ENCODE results near the gene UBAC2.

The UBAC2 gene

DNA sequence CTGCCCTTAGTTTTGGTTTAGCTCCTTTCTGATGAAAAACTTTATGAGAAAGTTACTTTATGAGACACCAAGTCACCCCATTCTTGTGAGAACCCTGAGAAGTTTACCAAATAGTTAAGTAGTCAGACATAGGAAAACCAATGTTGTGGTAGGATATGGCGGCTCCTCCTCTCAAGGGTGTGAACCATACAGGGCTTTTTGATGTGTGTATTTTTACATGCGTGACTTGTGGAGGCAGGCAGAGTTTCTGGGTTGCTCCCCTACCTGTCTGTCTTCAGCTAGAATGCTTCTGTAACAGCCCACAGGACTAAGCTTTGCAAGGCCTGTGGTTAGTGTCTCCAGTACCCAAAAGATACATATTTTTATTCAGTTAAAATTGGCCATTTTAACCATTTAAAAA is 18.3 kb downstream of the UBAC2 start:
- peak overlapping the region; percentile 12; the same call in 1 of the 2 replicates for H3K4me2 ChIP-seq (ENCODE audit: low read length)
- H3K9me3 ChIP-seq (ENCODE audit: low read length), result peaks cover 8% of the 10 kb centered on the region
- H3F3A ChIP-seq (ENCODE audit: insufficient read depth, low read length), result no peaks in the 10 kb centered on the region
- H3K9me2 ChIP-seq (ENCODE audit: low read depth, low read length), result no peaks in the 10 kb centered on the region
- H3K36me3 ChIP-seq (ENCODE audit: insufficient read depth, low read length), result peaks cover 27% of the 10 kb centered on the region
- no peak overlapping the region for H3K4me3 ChIP-seq (ENCODE audit: low read depth, low read length, poor library complexity, severe bottlenecking)
- H3K79me2 ChIP-seq (ENCODE audit: insufficient read depth, low read length), result peaks cover 22% of the 10 kb centered on the region
- H3K27ac ChIP-seq (ENCODE audit: low read depth, low read length, poor library complexity, severe bottlenecking), result no peak overlapping the region
- no peak overlapping the region for H2AFZ ChIP-seq (ENCODE audit: low read length)
- H3K4me1 ChIP-seq (ENCODE audit: insufficient read depth, low read length, severe bottlenecking), result peaks cover 68% of the 10 kb centered on the region
- H4K20me1 ChIP-seq (ENCODE audit: insufficient read depth, low read length), result peaks cover 3% of the 10 kb centered on the region; the same call in 1 of the 2 replicates
- TF ChIP-seq, protein P1, sequence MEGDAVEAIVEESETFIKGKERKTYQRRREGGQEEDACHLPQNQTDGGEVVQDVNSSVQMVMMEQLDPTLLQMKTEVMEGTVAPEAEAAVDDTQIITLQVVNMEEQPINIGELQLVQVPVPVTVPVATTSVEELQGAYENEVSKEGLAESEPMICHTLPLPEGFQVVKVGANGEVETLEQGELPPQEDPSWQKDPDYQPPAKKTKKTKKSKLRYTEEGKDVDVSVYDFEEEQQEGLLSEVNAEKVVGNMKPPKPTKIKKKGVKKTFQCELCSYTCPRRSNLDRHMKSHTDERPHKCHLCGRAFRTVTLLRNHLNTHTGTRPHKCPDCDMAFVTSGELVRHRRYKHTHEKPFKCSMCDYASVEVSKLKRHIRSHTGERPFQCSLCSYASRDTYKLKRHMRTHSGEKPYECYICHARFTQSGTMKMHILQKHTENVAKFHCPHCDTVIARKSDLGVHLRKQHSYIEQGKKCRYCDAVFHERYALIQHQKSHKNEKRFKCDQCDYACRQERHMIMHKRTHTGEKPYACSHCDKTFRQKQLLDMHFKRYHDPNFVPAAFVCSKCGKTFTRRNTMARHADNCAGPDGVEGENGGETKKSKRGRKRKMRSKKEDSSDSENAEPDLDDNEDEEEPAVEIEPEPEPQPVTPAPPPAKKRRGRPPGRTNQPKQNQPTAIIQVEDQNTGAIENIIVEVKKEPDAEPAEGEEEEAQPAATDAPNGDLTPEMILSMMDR (IDR thresholded peaks at IDR 0.05; ENCODE audit: low read length), result no peak
- no peak for TF ChIP-seq EZH2 (IDR thresholded peaks at IDR 0.05; ENCODE audit: borderline replicate concordance, low read length)
- H3K9ac ChIP-seq (ENCODE audit: low read length), result no peak overlapping the region
- H3K27me3 ChIP-seq (ENCODE audit: insufficient read depth, low read length), result no peaks in the 10 kb centered on the region

DNA sequence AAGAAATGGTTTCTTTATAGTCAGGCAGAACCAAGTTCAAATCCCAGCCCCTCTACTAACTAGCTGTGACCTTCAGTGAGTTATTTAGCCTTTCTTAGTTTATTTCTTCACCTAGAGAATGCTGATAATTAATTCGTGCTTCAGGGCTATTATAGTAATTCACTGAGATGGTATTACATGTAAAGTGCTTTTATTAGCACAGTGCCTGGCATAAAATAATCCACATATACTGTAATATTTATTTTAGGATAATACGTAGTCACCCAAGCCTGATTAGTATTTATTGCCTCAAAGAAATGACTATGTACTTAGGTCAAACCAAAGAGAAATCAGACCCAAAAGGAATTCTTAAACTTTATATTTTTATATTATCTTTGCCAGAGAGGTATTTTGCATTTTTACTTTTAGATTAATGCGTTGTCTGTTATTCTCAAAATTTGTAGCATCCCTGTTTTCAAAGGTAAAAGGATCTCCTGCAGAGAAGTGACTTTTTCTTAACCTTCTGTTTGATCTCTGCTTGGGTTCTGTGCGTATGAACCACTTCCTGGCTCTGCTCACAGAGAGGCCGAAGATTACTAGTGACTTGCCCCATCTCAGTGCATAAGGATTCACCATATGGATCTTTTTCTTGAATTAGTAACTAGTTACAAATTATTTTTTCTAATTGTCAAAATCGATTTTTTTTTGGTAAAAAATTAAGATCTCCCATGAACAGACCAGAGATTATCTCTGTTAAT is 19.7 kb downstream of the UBAC2 start:
- Histone ChIP-seq H3K9ac (ENCODE audit: low read length) (no peak overlapping the region), H3K4me1 (ENCODE audit: insufficient read depth, low read length, severe bottlenecking) (peaks cover 70% of the 10 kb centered on the region), H3F3A (ENCODE audit: insufficient read depth, low read length) (no peaks in the 10 kb centered on the region), H4K20me1 (ENCODE audit: insufficient read depth, low read length) (peaks cover 5% of the 10 kb centered on the region; the same call in 1 of the 2 replicates), H3K4me3 (ENCODE audit: low read depth, low read length, poor library complexity, severe bottlenecking) (no peak overlapping the region), H3K79me2 (ENCODE audit: insufficient read depth, low read length) (peaks cover 36% of the 10 kb centered on the region), H3K27me3 (ENCODE audit: insufficient read depth, low read length) (no peaks in the 10 kb centered on the region), H2AFZ (ENCODE audit: low read length) (no peak overlapping the region), H3K27ac (ENCODE audit: low read depth, low read length, poor library complexity, severe bottlenecking) (no peak overlapping the region), H3K4me2 (ENCODE audit: low read length) (no peak overlapping the region), H3K9me2 (ENCODE audit: low read depth, low read length) (no peaks in the 10 kb centered on the region), H3K36me3 (ENCODE audit: insufficient read depth, low read length) (peaks cover 27% of the 10 kb centered on the region), H3K9me3 (ENCODE audit: low read length) (peaks cover 8% of the 10 kb centered on the region)
- TF ChIP-seq, protein P1 (IDR thresholded peaks at IDR 0.05; ENCODE audit: low read length), result no peak
- TF ChIP-seq EZH2 (IDR thresholded peaks at IDR 0.05; ENCODE audit: borderline replicate concordance, low read length), result no peak

- H3K79me2 ChIP-seq (ENCODE audit: insufficient read depth, low read length), result peaks cover 38% of the 10 kb centered on the region
- peaks cover 66% of the 10 kb centered on the region for H3K4me1 ChIP-seq (ENCODE audit: insufficient read depth, low read length, severe bottlenecking)
- H3K27me3 ChIP-seq (ENCODE audit: insufficient read depth, low read length), result no peaks in the 10 kb centered on the region
These were observed 21.0 kb downstream of the UBAC2 start for GRCh38 chr13:99221567-99222239.

More at GRCh38 chr13:99221567-99222239, 21.0 kb downstream of the UBAC2 start:
- H3K4me2 ChIP-seq (ENCODE audit: low read length), result no peak overlapping the region
- no peaks in the 10 kb centered on the region for H3F3A ChIP-seq (ENCODE audit: insufficient read depth, low read length)
- H3K4me3 ChIP-seq (ENCODE audit: low read depth, low read length, poor library complexity, severe bottlenecking), result no peak overlapping the region
- peaks cover 7% of the 10 kb centered on the region; the same call in 1 of the 2 replicates for H4K20me1 ChIP-seq (ENCODE audit: insufficient read depth, low read length)
- H3K9me3 ChIP-seq (ENCODE audit: low read length), result peaks cover 8% of the 10 kb centered on the region
- H2AFZ ChIP-seq (ENCODE audit: low read length), result no peak overlapping the region
- H3K9ac ChIP-seq (ENCODE audit: low read length), result no peak overlapping the region
- no peak overlapping the region for H3K27ac ChIP-seq (ENCODE audit: low read depth, low read length, poor library complexity, severe bottlenecking)
- H3K9me2 ChIP-seq (ENCODE audit: low read depth, low read length), result no peaks in the 10 kb centered on the region
- no peak for TF ChIP-seq EZH2 (IDR thresholded peaks at IDR 0.05; ENCODE audit: borderline replicate concordance, low read length)
- TF ChIP-seq, protein P1 (IDR thresholded peaks at IDR 0.05; ENCODE audit: low read length), result no peak
- peaks cover 22% of the 10 kb centered on the region for H3K36me3 ChIP-seq (ENCODE audit: insufficient read depth, low read length)

All from OCI-LY1 (cell line).